GM23248 (cell line): Measurements from ENCODE around the gene CYTH4.

Source experiments
- EZH2 ChIP-seq: fragments of 200-600 bp; sonication (generic); IDR thresholded peaks from 2 replicates; pipeline ENCODE4 v1.6.1; 2018; ENCODE audit warnings: antibody characterized with exemption, mild to moderate bottlenecking; ENCODE audit not compliant: insufficient read depth, poor library complexity, severe bottlenecking
- EZH2phosphoT487 ChIP-seq: fragments of 200-600 bp; sonication (generic); IDR thresholded peaks from 2 replicates; pipeline ENCODE4 v1.6.1; 2018; ENCODE audit warnings: antibody characterized with exemption, moderate library complexity, mild to moderate bottlenecking, low read depth; ENCODE audit not compliant: insufficient read depth

DNA sequence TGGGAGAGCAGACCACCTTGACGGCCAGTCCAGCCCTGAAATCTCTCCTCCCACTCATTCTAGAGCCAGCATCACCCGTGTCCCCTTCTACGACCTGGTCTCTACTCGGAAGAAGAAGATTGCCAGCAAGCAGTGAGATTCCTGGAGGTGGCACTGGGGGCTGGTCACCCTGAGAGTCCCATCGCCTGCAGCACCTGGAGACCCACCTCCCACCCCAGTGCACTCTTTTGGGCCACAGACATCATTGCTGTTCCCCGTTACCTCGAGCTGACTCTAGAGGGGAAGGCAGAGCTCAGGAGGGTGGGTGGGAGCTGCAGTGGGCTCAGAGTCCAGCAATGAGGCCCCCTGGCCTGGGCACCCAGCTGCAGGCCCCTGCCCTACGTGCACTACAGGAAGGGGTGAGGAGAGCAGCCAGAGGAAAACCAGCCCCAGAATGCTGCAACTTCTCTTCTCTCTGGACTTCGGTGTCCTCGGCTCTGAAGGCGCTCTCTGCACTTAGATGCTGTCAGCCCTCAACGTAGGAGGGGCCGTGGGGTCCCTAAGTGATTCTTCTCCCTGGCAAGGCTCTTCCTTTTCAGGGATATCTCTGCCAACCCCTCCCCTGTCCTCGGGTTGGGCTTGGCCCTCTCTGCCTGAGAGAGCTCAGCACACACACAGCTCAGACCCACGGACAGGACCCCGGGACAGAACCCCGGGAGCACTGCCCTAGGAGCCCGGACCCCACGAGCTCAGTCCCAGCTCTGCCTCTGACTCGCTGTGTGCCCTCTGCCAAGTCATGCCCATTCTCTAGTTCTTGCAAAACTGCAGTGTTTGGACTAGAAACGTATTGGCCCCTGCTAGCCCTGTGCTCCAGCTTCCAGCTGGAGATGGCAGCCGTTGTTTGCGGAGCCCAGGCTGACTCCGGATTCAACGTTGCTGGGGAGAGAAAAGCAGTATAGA, 31.3 kb downstream of the CYTH4 start:
- TF ChIP-seq EZH2: no peak
- no peak for TF ChIP-seq EZH2phosphoT487
